DMS114 treated with DMSO at 0.1 percent for 48 hours (cell line): ENCODE results near the gene TNS3.
"Not testable (repeated sequence)": the region's sequence is repeated elsewhere in the genome, so short reads cannot be mapped to it uniquely, and the experiment has no call there.

Experiments used
- DNase-seq: peaks from one replicate; lab custom pipeline; 2025; ENCODE audit not compliant: unreplicated experiment; lab: John Stamatoyannopoulos, UW

TNS3 gene

DNA sequence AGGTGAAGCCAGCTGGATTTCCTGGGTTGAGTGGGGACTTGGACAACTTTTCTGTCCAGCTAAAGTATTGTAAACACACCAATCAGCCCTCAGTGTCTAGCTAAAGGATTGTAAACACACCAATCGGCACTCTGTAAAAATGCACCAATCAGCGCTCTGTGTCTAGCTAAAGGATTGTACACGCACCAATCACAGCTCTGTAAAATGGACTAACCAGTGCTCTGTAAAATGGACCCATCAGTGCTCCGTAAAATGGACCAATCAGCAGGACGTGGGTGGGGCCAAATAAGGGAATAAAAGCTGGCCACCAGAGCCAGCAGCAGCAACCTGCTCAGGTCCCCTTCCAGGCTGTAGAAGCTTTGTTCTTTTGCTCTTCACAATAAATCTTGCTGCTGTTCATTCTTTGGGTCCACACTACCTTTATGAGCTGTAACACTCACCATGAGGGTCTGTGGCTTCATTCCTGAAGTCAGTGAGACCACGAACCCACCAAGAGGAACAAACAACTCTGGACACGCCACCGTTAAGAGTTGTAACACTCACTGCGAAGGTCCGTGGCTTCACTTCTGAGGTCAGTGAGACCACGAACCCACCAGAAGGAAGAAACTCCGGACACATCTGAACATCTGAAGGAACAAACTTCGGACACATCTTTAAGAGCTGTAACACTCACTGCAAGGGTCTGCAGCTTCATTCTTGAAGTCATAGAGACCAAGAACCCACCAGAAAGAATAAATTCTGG lies 21.8 kb upstream of the TNS3 start:
- DNase-seq, result not testable (repeated sequence)

DNA sequence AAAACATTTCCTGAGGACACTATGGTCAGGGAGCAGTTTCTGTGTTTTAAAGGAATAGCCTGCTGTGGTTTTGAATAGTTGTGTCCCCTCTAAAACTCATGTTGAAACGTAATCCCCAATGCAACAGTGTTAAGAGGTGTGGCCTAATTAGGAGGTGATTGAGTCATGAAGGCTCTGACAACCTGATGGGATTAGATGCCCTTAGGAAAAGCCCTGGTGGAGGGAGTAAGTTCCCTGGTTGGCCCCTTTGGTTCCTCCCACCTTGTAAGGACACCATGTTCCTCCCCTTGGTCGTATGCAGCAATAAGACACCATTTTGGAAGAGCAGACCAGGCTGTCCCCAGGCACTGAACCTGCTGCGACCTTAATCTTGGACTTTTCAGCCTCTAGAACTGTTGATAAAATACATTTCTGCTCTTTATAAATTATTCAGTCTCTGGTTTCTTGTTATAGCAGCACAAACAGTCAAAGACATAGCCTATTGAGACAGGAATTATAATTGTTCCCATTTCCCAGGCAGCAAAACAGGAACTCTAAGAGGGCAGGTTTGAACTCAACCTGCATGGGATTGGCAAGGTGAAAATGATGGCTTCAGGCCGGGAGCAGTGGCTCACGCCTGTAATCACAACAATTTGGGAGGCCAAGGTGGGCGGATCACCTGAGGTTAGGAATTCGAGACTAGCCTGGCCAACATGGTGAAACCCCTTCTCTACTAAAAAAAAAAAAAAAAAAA lies 20.5 kb upstream of the TNS3 start:
- no peak for DNase-seq

DNA sequence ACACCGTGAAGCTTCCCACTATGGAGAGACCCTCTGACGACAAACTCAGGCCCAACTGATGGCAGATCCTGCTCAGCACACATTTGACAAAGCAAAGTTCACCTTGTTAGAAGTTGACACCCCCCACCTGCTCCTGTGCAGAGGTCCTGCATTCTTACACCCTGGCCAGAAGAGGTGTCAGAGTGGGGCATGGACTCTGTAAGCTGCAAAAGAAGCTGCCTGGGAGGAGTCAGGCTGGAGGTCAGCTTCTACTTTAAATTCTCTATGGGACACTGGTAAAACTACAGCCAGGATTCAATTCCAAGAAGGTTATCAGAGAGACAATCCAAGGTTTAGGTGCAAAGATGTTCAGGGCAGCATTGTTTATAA lies 20.0 kb upstream of the TNS3 start:
- DNase-seq, result no peak

DNA sequence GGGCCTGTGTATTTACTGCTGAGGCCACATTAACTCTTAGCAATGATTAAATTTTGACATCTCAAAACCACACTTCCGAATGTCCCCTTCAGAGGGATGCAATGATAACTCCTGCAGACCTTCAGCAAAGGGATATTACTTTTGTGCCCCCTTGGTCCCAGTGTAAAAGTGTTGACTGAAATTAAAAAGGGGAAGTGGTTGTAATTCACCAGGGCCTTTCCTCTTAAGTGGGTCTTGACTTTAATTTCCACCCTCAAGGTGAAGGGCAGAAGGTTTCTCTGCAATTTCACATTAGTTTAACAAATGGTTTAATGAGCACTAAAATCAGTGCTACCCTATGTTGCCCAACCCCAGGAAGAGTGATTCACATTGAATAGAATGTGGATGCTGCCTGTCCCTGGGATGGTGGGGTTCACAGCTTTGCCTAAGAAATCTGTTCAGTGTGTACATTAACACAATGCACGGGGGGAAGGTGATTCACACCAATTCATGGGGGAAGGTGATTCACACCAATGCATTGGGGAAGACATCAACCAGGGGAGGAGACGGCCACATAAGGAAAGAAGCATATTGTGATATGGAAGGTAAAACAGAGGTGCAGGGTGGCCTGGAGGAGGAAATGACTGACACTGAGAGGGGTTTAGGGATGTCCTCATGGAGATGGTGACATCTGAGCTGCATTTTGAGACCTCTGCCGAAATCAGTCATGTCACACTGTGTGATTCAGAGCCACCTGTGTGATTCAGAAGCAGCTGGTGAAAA lies 19.4 kb upstream of the TNS3 start:
- no peak for DNase-seq

DNA sequence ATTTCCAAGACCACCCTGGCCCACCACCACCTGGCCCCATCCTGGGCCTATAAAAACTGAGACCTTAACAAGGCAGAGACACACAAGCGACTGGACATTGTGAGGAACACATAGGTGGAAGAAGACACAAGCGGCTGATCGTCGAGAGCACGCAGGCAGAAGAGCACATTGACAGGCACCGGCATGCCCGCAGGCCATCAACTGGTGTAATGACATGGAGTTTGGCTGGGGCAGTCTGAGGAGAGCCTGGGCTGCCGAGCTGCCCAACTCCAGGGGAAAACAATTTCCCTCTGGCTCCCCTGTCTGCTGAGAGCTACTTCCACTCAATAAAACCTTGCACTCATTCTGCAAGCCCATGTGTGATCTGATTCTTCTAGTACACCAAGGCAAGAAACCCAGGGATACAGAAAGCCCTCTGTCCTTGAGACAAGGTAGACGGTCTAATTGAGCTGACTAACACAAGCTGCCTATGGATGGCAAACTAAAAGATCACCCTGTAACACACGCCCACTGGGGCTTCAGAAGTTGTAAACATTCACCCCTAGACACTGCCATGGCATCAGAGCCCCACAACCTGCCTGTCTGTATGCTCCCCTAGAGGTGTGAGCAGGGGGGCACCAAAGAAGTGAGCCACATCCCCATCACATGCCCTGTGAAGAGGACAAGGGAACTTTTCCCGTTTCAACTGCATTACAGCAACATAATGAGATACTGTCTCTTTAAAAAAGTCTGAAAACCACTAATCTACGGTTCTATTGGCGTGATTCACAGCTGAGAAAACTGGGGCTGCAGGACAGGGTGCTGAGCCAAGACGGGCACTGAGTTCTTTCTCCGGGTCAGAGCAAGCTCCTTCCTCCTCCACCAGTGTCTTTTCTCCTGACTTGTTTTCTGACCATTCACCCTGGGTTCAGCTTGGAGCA lies 18.5 kb upstream of the TNS3 start:
- DNase-seq, result no peak

DNA sequence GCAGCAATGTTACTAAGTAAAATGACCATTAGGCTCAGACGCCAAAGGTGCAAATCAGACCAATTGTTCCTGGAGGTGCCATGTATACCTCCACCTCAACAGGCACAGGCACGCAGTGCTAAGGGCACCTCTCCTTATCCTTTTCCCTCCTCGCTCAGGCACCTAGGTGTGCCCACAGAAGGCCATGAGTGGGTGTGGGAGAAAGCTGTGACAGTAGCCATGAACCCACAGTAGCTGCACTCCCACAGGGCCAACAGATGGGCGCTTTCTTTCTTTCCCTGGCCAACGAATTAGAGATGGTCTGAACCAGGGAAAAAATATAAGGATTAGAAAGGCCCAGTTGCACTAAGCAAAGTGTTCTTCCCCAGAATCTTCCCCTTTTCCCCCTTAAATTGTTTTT lies 15.5 kb upstream of the TNS3 start:
- DNase-seq, result no peak

DNA sequence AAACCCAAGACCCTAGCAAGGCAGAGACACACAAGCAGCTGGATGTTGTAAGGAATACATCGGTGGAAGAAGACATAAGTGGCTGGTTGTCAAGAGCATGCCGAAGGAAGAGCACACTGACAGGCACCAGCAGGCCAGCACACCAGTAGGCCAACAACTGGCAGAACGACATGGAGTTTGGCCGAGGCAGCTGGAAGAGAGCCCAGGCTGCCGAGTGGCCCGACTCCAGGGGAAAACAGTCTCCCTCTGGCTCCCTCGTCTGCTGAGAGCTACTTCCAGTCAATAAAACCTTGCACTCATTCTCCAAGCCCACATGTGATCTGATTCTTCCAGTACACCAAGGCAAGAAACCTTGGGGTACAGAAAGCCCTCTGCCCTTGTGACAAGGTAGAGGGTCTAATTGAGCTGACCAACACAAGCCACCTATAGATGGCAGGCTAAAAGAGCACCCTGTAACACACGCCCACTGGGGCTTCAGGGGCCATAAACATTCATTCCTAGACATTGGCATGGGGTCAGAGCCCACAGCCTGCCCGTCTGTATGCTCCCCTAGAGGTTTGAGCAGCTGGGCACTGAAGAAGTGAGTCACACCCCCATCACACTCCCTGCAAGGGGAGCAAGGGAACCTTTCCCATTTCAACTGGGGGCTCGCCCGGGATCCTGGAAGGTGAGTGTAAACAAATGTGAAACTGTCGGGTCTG lies 14.7 kb upstream of the TNS3 start:
- no peak for DNase-seq

DNA sequence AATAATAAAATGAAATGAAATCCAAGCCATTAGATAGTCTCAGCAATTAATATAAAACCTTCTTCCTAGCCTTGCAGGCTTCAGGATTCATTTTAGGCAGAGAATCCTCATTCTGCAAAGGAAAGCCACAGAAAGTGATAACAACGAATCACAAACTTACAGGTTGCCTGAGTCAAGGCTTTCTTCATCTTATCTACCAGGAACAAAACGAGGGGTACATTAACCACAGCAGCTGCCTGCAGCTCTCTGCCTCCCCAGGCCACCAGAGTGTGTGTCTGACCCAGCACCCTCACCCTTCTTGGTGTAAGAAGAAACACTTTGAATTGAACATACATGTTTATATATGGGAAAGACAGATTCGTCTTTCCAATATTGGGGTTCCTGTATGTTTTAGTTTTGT lies 12.5 kb upstream of the TNS3 start:
- no peak for DNase-seq

DNA sequence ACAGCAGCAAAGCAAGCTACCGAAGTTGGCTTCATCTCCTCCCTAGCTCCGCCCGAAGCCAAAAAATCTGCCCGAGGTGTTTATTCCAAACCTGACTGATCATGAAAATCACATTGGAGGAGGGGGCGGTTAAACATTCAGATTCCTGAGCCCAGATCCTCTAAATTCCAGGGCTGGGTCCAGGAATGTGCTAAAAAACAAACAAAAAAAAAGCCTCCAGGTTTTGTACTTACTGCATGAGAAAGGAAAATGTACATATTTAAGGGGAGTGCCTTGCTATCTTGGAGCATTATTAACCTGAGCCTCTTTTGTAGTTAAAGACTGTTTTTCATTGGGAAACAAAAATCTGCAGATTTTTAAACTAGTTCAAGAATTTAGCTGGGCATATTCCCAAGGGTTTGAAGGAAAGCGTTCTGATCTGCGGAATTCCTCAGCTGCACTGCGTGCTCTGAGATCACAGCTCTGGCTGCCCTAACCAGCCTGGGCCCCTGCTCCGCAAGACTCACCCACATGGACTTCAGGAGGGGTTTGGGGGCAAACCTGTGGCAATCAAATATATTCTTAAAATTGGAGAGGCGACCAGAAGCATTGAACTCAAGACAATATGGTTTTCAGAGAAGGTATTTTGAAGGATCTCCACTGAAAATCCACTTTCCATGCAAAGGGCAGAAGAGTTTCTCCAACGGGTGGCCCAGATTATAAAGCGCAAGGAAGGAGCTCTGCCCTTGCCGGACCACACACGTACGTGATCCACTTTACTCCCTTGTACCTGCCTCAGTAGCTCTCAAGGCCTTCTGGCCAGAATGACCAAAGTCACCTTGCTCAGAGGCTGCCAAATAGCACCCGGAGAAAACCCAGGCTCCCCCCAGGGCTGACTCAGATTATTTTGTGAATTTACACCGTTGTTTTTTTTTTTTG lies 10.0 kb upstream of the TNS3 start:
- DNase-seq, result no peak

DNA sequence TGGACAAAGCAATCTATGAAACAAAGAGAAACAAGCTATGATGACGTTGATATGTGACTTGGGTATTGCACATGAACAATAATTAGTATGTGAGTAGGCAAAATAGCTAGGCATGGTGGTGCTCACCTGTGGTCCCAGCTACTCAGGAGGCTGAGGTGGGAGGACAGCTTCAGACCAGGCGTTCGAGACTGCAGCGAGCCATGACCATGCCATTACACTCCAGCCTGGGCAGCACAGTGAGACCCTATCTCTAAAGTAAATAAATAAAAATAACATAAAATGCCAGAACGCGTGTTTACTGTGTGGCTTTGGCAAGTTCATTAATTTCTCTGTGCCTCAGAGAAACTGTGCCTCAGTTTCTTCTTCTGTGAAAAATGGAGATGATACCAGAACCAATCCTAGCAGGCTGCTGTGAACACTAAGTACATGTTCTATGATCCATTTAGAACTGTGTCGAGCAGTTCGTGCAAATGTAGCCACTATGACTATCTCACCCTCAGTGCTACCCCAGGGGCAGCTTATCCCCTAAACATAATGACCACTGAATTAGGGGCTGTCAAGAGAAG lies 9.3 kb upstream of the TNS3 start:
- DNase-seq, result no peak

DNA sequence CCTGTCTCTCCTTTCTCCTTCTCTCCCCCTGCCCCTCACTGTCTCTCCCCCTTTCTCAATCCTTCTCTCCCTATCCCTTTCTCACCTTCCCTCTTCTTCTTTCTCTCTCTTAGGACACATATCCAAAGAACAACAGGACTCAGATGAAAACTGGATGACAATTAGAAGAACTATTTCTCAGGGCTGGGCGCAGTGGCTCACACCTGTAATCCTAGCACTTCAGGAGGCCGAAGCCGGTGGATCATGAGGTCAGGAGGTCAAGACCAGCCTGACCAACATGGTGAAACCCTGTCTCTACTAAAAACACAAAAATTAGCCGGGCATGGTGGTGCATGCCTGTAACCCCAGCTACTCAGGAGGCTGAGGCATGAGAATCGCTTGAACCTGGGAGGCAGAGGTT lies 8.3 kb upstream of the TNS3 start:
- DNase-seq, result not testable (repeated sequence)

DNA sequence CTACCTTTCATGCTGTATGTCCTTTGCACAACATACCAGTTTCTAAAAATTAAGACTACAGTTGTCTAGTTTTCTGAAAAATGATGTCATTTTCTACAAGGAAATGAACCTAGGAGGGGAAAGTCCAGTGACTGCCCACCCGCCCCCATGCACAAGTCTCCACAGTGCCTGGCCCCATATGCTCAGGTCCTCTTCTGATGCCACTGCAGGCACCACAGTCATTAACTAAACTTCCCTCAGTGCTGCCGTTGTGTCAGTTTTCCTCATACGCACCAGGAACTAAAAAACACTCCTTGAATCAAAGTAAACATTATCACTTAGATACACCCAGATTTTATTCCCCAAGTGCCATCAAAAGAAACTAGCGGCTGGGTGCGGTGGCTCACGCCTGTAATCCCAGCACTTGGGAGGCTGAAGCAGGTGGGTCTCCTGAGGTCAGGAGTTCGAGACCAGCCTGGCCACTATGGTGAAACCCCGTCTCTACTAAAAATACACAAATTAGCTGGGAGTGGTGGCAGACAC lies 6.9 kb upstream of the TNS3 start:
- no peak for DNase-seq

DNA sequence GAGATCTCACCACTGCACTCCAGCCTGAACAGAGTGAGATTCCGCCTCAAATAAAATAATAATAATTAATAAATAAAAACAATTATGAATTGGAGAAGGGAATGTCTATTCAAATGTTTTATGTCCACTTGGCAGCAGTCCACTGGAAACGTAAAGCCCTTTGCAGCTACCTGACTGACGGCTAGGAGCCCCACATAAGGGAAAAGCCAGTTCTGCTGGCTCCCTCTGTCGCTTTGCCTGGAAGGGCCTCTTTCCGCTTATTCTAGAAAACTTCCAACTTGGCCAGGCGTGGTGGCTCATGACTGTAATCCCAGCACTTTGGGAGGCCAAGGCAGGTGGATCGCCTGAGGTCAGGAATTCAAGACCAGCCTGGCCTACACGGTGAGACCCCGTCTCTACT lies 6.1 kb upstream of the TNS3 start:
- DNase-seq, result no peak

DNA sequence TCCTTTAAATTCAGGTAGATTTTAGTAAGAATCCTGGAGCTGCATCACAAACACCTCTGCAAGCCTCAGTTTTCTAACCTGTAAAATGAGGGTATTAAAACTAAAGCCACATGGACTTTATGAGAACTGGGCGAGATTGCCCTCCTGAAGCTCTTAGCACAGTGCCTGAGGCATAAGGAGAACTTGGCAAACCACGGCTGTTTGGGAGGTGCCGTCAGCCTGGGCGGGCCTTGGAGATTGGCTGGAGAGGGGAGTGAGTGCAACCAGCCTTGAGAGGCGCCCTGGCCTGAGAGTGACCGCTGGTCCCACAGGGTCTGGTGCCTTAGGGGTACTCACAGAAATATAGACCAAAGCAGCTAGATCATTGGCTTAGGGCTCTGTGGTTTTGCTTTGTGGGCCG lies 5.4 kb upstream of the TNS3 start:
- no peak for DNase-seq

DNA sequence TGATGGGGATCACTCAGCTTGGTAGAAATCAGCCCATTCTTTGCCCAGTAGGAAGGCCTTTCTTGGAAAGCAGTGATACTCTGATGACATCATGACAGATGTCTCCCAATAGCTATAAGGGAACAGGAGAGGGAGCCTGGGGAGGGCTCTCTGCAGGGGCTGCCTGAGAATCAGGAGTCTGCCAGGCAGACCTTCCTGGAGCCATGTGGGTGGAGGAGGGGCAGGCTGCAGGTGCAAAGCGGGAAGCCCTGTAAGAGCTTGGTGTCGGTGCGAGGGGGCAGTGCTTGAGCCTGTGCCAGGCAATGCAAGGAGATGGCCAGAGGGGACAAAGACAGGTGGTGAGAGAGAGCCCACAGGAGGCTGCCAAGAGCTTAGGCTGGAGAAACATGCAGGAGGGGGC lies 5.0 kb upstream of the TNS3 start:
- DNase-seq, result no peak

DNA sequence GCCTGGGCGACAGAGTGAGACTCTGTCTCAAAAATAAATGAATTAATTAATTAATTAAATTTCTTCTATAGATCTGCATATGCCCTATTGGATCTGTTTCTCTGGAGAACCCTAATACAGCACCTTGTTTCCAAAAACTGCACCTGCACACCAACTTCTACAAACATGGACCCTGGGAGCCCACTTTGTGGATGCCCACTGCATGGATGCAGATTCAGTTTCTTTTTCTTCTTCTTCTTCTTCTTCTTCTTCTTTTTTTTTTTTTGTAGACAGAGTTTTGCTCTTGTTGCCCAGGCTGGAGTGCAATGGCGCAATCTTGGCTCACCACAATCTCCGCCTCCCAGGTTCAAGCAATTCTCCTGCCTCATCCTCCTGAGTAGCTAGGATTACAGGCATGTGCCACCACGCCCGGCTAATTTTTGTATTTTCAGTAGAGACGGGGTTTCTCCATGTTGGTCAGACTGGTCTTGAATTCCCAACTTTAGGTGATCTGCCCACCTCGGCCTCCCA lies 4.3 kb upstream of the TNS3 start:
- DNase-seq, result not testable (repeated sequence)

DNA sequence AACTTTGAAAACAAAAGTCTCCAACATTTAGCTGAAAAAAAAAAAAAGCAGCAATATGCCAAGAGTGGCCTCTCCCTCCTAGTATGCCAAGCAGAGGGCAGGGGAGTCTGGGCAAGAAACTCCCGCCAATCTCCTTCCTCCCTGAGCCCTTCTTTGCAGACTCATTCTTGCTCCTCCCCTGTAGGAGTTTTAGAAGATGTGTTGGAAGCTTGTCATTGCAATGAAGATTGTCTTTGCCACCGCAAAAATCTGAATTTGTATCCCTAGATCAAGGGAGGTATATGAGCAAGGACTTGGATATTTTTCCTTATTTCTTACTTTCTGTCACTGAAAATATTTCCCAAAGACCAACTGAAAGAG lies 2.6 kb upstream of the TNS3 start:
- DNase-seq, result no peak

DNA sequence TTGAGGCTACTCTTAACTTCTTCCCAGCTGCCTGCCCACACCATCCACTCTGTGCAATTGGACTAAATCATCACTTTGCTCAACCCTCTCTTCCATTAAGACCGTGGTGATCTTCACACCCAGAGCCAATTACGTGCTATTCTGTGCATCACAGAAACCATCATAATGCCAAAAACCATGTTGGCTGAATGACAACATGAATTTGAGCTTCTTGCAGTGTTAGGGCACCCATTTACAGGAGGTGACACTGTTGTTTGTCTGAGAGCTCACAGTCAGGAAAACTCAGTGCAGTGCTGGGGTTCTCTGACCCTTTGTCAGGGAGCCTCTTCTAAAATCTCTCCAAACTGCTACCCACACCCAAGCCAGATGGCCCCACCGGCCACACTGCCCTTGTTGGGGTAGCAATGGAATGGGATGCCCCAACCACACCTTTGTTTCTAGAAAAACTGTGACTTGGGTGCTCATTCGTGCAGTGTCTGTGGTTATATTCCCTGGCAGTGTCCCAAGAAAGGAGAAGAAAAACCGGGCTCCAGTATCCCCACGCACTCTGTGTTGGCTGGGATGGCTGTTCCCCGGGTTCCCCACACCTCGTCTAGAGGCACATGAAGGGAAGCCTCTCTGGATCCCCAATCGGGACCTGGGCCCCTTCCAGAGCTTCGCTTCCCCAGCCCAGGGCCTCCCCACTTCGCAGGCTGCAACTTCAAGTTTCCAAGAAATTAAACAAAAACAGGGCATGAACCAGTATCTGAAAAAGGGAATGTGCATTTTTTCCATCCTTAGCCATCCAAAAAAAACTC lies 2.0 kb upstream of the TNS3 start:
- no peak for DNase-seq
